IMR-90 (cell line): ENCODE results near the gene SLC6A7.

ENCODE experiments used
- BHLHE40 ChIP-seq: fragments of 150-350 bp; IDR thresholded peaks from 2 replicates; pipeline ENCODE4 v1.6.1; 2016; ENCODE audit warnings: mild to moderate bottlenecking, low read depth, low read length
- CEBPB ChIP-seq: IDR thresholded peaks from 2 replicates; pipeline ENCODE4 v1.6.1; 2012; ENCODE audit warnings: low read depth, low read length, improper control_type of control experiment
- CTCF ChIP-seq: conservative IDR thresholded peaks from 2 replicates; pipeline ENCODE4 v1.5.1; 2012; ENCODE audit warnings: mild to moderate bottlenecking, low read depth, low read length, improper control_type of control experiment
- FOS ChIP-seq: fragments of 150-350 bp; IDR thresholded peaks from 2 replicates; pipeline ENCODE4 v1.6.1; 2016; ENCODE audit warnings: low read depth, low read length
- POLR2A ChIP-seq: IDR thresholded peaks from 2 replicates; pipeline ENCODE4 v1.6.1; 2012; ENCODE audit warnings: mild to moderate bottlenecking, low read depth, low read length
- RAD21 ChIP-seq: IDR thresholded peaks from 2 replicates; pipeline ENCODE4 v1.6.1; 2012; ENCODE audit warnings: low read length, improper control_type of control experiment
- USF2 ChIP-seq: fragments of 150-350 bp; IDR thresholded peaks from 2 replicates; pipeline ENCODE4 v1.6.1; 2017; ENCODE audit warnings: mild to moderate bottlenecking, antibody characterized with exemption, low read length, low read depth

- TF ChIP-seq CTCF (no peak), POLR2A (no peak), USF2 (no peak), CEBPB (no peak), BHLHE40 (no peak), RAD21 (no peak), FOS (no peak)
Measured at GRCh38 chr5:150173161-150173560, 16.7 kb upstream of the SLC6A7 start.
